Sciatic nerve (tissue), 2 donors: ENCODE results near the gene GJC1. TPM values are rescaled to one million over a fixed set of nuclear protein-coding genes. Genes with fewer than 3 reads are reported as not detected.

Experiments used
- ATAC-seq: fragments of 200-7000 bp; cut with Tn5 transposase; one replicate; pipeline ENCODE4 v1.9.1; 2020; ENCODE audit warnings: mild to moderate bottlenecking, moderate library complexity
- DNase-seq: peaks from one replicate; pipeline ENCODE4 v3.0.0-alpha.2; 2020; ENCODE audit warnings: low spot score
- intact Hi-C: fragments of 100-400 bp; cut with DNase I; formaldehyde crosslinking; loops from one replicate; pipeline ENCODE4 v1.14.2; 2022
- total RNA-seq: library from RNA; stranded (reverse); fragmentation: NEBNext Ultra II Directional; extraction: Animal tissue kit (Norgen Biotek cat#: 25700); gene quantifications from one replicate; pipeline ENCODE4 v1.2.1, GENCODE V29; 2021
- donor health status: DM: no; HTN: no; CAD: no.
- donor health status: DM: no; HTN: no; CAD: no.

GJC1 gene
- total RNA-seq, 1 donor from 2014 or later = 7.9 TPM

- DNase-seq (peak; percentile 21), ATAC-seq (no peak)
- intact Hi-C loops = no loop called here
Measured at GRCh38 chr17:44782326-44782850, 47.7 kb downstream of the GJC1 start.

DNA sequence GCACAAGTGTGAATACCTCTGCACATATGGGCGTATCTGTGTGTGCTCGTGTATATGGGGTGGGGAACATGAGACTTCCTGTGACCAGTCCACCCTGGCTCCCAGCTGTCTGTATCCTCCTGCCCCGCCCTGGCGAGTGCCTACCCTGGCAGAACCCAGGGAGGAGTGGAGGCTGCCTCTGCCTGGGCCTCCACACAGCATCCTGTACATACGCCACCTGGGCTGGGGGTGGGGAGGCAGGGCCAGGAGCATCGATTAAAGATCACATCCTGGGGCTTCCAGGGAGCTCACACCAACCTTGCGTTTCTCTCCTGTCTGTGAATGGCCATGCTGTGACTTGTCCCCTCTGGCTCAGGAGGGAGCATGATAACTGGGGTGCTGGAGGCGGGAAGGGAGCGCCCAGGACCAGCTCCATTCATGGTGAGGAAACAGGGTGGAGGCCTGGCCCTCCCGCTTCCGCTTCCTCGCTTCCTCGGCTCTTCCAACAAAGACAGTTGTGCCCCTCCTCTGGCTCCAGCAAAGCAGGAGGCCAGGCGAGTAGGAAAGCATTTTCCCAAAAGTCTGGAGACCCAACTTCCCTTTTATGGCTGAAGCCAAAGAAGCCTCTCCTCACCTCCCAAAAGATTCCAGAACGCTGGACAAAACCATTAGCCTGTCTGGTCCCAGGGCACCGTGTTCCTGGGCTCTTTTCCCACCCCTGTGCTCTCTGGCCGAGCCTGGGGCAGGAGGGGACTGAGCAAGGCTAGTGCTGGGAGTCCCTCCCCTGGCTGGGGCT is 48.3 kb downstream of the GJC1 start:
- ATAC-seq (peak; percentile 34), DNase-seq (no peak)
- intact Hi-C loops = no loop called here

GRCh38 chr17:44780845-44781480 is 49.1 kb downstream of the GJC1 start:
- DNase-seq (no peak), ATAC-seq (no peak)
- intact Hi-C loops = no loop called here

DNA sequence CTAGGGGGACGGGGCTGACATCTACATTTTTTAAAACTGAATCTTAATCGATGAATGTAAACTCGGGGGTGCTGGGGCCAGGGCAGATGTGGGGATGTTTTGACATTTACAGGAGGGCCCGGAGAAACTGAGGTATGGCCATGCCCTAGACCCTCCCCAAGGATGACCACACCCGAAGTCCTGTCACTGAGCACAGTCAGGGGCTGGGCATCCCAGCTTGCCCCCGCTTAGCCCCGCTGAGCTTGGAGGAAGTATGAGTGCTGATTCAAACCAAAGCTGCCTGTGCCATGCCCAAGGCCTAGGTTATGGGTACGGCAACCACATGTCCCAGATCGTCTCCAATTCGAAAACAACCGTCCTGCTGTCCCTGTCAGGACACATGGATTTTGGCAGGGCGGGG is 49.9 kb downstream of the GJC1 start:
- DNase-seq (no peak), ATAC-seq (no peak)
- intact Hi-C loops = no loop called here

DNA sequence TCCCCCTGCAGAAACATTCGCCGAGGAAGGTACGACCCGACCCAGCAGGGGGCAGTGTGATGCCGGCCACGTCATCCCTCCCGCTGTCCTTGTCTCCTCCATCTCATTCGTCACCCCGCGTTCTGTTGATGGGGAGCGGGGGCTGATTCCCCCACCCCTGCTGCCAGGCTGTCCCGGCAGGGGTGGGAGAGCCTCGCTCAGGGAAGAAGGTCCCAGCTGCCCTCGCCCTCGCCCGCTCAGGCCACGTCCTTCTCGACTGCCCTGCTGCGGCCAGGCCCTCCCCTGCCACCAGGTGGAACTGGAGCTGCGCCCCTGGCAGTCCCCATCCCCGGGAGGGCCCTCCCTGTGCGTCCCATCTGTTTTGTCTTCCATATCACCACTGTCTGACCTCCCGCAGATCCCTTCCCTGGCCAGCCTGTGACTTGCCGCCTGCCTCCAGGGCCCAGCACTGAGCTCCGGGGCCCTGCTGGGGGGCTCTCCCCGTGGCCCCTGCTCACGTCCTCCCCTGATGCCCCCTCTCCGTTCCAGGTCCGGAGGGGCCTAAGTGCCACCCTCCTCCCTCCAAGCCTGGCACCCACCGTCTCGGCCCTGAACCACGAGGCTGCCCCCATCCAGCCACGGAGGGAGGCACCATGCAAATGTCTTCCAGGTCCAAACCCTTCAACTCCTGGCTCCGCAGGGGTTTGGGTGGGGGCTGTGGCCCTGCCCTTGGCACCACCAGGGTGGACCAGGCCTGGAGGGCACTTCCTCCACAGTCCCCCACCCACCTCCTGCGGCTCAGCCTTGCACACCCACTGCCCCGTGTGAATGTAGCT is 50.7 kb downstream of the GJC1 start:
- ATAC-seq (peak; percentile 45), DNase-seq (peak; percentile 85)
- intact Hi-C loops = loop anchor here (10.0 kb wide), 1 partner anchor 355 kb away; the partner anchor contains the start of genes ACBD4 and PLCD3

- DNase-seq (no peak), ATAC-seq (no peak)
- intact Hi-C loops = loop anchor here (10.0 kb wide), 1 partner anchor 356 kb away; the partner anchor contains the start of genes ACBD4 and PLCD3
Measured at GRCh38 chr17:44778656-44779210, 51.4 kb downstream of the GJC1 start.

GRCh38 chr17:44777394-44778348 is 52.4 kb downstream of the GJC1 start:
- ATAC-seq = no peak
- intact Hi-C loops = loop anchor here (10.0 kb wide), 1 partner anchor 357 kb away; the partner anchor contains the start of genes ACBD4 and PLCD3
- no peak for DNase-seq

DNA sequence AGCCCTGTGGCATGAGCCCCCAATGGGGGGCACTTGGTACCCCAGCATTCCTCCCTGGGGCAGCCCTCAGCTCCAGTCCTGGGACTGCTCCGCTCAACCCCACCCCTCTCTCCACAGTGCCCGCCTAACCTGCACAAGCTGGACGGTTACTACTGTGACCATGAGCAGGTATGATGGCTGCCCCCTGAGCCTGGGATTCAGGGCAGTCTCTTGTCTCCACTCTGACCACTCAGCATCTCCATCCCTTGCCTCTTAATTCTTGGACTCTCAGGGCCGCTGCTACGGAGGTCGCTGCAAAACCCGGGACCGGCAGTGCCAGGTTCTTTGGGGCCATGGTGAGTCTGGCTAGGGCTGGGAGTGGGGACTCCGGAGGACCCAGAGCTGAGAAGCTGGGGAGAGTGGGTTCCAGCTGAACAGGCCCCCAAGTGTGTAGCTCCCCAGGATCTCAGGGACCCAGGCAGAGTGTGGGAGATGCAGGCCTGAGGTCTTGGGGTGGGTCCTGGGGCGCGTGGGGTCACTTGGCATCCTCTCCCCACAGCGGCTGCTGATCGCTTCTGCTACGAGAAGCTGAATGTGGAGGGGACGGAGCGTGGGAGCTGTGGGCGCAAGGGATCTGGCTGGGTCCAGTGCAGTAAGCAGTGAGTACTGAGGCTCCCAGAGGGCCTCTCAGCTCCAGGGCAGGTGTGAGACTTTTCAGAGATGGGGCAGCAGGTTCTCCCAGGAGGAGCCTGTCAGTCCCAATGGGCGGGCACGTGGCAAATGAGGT is 53.3 kb downstream of the GJC1 start:
- DNase-seq = no peak
- intact Hi-C loops = loop anchor here (10.0 kb wide), 1 partner anchor 358 kb away; the partner anchor contains the start of genes ACBD4 and PLCD3
- no peak for ATAC-seq

DNA sequence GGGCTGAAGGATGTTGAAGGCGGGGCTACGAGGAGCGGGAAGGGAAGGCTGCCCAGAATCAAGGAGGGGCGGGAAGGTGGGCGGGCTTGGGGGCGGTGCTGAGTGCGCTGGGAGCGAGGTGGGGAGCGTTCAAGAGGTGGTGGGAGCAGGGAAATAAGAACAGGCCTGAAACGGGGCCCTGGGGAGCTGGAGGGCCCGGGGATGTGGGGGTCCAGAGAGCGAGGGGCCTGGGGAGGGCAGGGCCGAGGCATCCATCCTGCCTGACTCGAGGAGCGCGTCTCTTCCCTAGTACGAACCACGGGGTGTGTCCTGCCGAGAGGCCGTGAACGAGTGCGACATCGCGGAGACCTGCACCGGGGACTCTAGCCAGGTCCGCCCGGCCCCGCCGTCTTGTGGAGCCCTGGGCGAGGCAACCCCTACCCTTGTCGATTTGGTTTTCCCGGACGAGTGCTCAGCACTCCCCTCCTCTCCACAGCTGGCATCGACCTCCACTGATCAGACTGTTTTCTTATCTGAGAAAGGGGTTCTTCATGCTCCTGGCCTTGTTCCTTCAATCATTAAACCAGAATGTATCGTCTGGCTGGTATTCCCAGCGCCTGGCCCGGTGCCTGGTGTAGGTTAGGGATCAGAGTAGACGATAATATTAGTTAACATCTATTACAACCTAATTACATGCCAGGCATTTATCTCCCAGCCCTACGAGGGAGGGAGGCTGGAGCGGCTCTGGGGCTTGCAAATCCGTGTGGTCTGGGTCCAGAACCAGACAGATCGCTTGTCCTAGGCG is 54.1 kb downstream of the GJC1 start:
- ATAC-seq = no peak
- intact Hi-C loops = loop anchor here (10.0 kb wide), 1 partner anchor 359 kb away; the partner anchor contains the start of genes ACBD4 and PLCD3
- DNase-seq = peak; percentile 97

- peak; percentile 95 for ATAC-seq
- intact Hi-C loops = loop anchor here (10.0 kb wide), 1 partner anchor 360 kb away; the partner anchor contains the start of genes ACBD4 and PLCD3
- no peak for DNase-seq
Measured at GRCh38 chr17:44775136-44775837, 54.8 kb downstream of the GJC1 start.

GRCh38 chr17:44774271-44775135 is 55.6 kb downstream of the GJC1 start:
- intact Hi-C loops = loop anchor here (1.0 to 10.0 kb wide), 2 partner anchors 91 to 360 kb away; partner anchors contain the start of genes ACBD4 and PLCD3
- ATAC-seq = peak; percentile 77
- DNase-seq = peak; percentile 94

DNA sequence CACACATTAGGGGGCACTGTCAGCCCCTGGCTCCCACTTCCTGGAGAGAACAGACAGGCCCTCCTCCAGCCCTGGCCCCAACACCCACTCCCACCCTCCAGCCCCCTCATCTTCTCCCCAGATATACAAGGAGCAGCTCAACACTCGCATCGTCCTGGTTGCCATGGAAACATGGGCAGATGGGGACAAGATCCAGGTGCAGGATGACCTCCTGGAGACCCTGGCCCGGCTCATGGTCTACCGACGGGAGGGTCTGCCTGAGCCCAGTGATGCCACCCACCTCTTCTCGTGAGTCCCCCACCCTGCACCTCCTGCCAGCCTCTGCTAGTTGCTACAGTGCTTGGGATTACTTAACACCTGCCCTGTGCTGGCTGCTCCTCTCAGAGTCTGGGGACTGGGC is 56.9 kb downstream of the GJC1 start:
- DNase-seq (no peak), ATAC-seq (no peak)
- intact Hi-C loops = loop anchor here (10.0 kb wide), 1 partner anchor 362 kb away; the partner anchor contains the start of genes ACBD4 and PLCD3

DNA sequence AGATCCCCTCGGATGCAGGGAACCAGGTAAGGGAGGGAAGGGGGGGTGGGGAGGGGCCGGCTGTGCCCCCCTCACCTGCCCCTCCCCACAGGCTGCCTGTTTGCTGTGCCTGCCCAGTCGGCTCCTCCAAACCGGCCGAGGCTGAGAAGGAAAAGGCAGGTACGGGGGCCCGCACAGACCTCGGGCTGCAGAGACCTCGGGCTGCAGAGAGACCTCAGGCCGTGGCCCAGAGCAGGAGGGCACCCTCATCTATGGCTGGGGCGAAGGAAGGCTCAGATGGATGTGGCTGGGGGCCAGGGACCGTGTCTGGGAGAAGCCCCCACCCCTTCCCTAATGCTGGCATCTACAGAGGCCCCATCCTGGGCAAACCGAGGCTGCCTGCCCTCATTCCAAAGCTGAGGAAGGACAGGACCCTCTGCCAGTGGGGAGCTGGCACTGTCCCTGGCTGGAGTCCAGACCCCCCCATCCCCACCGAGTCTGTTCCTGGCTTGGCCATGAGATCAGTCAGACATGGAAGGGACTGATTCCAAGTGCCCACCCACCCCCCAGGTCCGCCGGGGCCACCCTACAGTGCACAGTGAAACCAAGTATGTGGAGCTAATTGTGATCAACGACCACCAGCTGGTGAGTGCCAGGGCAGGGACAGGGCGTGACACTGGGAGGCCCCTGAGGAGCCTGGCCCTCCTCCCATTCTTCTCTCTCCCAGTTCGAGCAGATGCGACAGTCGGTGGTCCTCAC is 57.6 kb downstream of the GJC1 start:
- DNase-seq = no peak
- no peak for ATAC-seq
- intact Hi-C loops = loop anchor here (10.0 kb wide), 1 partner anchor 362 kb away; the partner anchor contains the start of genes ACBD4 and PLCD3
